Fibroblast of lung (primary cell): ENCODE data around the gene RAC2. TPM values are rescaled to one million over a fixed set of nuclear protein-coding genes. Genes with fewer than 3 reads are reported as not detected.

Experiments
- DNase-seq, 2 donors: peaks; one replicate each; pipeline versions ENCODE4 v3.0.0 to v3.0.0-alpha.2; 2010; ENCODE audit warnings: low read depth in 2 of 2
- H2AFZ ChIP-seq: 2 replicates; pipeline ENCODE4 v1.5.1; 2012; ENCODE audit warnings: low read length, control low read depth, inconsistent platforms
- H3K27ac ChIP-seq: 2 replicates; pipeline ENCODE4 v1.5.1; 2011; ENCODE audit warnings: low read length, control low read depth; ENCODE audit not compliant: insufficient read depth
- H3K27me3 ChIP-seq: 2 replicates; pipeline ENCODE4 v1.5.1; 2011; ENCODE audit warnings: mild to moderate bottlenecking, low read length; ENCODE audit not compliant: control insufficient read depth, insufficient read depth
- H3K36me3 ChIP-seq: 2 replicates; pipeline ENCODE4 v1.5.1; 2011; ENCODE audit warnings: low read length; ENCODE audit not compliant: control insufficient read depth, insufficient read depth
- H3K4me1 ChIP-seq: 2 replicates; pipeline ENCODE4 v1.5.1; 2011; ENCODE audit warnings: low read length; ENCODE audit not compliant: control insufficient read depth, insufficient read depth; ENCODE audit errors: extremely low read depth
- H3K4me2 ChIP-seq: 2 replicates; pipeline ENCODE4 v1.5.1; 2011; ENCODE audit warnings: low read length, control low read depth; ENCODE audit not compliant: insufficient read depth; ENCODE audit errors: extremely low read depth
- H3K4me3 ChIP-seq, 4 experiments: fragments of 200-600 bp in 1 of 4; sonication (generic) in 1 of 4; replicated peaks in 1 of 4; 2 replicates each; pipeline ENCODE4 v1.5.1; 2011 to 2016; ENCODE audit warnings: low read length in 4 of 4, low read depth in 3 of 4, mild to moderate bottlenecking in 3 of 4, control low read depth in 2 of 4, inconsistent platforms in 1 of 4, mixed read lengths in 1 of 4; ENCODE audit not compliant: insufficient read depth in 1 of 4; ENCODE audit errors: control extremely low read depth in 1 of 4
- H3K79me2 ChIP-seq: 2 replicates; pipeline ENCODE4 v1.5.1; 2012; ENCODE audit warnings: mild to moderate bottlenecking, low read length, inconsistent platforms; ENCODE audit not compliant: control insufficient read depth, insufficient read depth
- H3K9ac ChIP-seq: 2 replicates; pipeline ENCODE4 v1.5.1; 2011; ENCODE audit warnings: mild to moderate bottlenecking, low read length, control low read depth; ENCODE audit not compliant: insufficient read depth
- H3K9me3 ChIP-seq: 2 replicates; pipeline ENCODE4 v1.5.1; 2012; ENCODE audit warnings: low read depth, low read length; ENCODE audit not compliant: control insufficient read depth, insufficient read depth
- H4K20me1 ChIP-seq: 2 replicates; pipeline ENCODE4 v1.5.1; 2011; ENCODE audit warnings: low read length; ENCODE audit not compliant: control insufficient read depth, insufficient read depth; ENCODE audit errors: extremely low read depth
- CTCF ChIP-seq, 2 donors: IDR thresholded peaks in 1 of 2; conservative IDR thresholded peaks in 1 of 2; 1 replicate in 1 of 2; 2 replicates in 1 of 2; pipeline ENCODE4 v1.5.1; 2011 to 2012; ENCODE audit warnings: low read length in 2 of 2, control low read depth in 1 of 2, inconsistent platforms in 1 of 2, low read depth in 1 of 2, mild to moderate bottlenecking in 1 of 2
- EZH2 ChIP-seq: IDR thresholded peaks from 2 replicates; pipeline ENCODE4 v1.5.1; 2012; ENCODE audit warnings: low read length, control low read depth, mild to moderate bottlenecking; ENCODE audit errors: missing control alignments
- polyA plus RNA-seq, 2 donors: library from polyadenylated mRNA; depleted of rRNA in 1 of 2; stranded (reverse) in 1 of 2; unstranded in 1 of 2; fragments of >200 nt; gene quantifications; 2 replicates each; pipeline ENCODE4 v1.2.1, GENCODE V29; 2011 to 2012; ENCODE audit warnings: missing spikeins in 1 of 2
- total RNA-seq: library from RNA; depleted of rRNA; stranded (reverse); fragments of >200 nt; gene quantifications from 2 replicates; pipeline ENCODE4 v1.2.1, GENCODE V29; 2014

Gene RAC2
- total and polyA plus RNA-seq, 2 donors (not counting 1 experiment from before 2014, with no cell fraction given) = 2.1 to 10.5 TPM

- no peaks in the 10 kb centered on the region for H3K27me3 ChIP-seq
- H3K27ac ChIP-seq = no peak overlapping the region
- no peak for DNase-seq
- H3K4me1 ChIP-seq = peaks cover 21% of the 10 kb centered on the region
- H3K79me2 ChIP-seq = no peaks in the 10 kb centered on the region
- no peaks in the 10 kb centered on the region for H4K20me1 ChIP-seq
- H3K36me3 ChIP-seq = no peaks in the 10 kb centered on the region
- H2AFZ ChIP-seq = no peak overlapping the region
- H3K9ac ChIP-seq = no peak overlapping the region
- no peaks in the 10 kb centered on the region for H3K9me3 ChIP-seq
- no peak for TF ChIP-seq EZH2
- TF ChIP-seq CTCF (conservative IDR thresholded peaks at IDR 0.05 in 1 of 2, IDR thresholded peaks at IDR 0.05 in 1 of 2; ENCODE audit: low read depth in 1 of 2, low read length in 2 of 2) = no peak
- H3K4me2 ChIP-seq = no peak overlapping the region
- no peak overlapping the region for H3K4me3 ChIP-seq
Measured at GRCh38 chr22:37194750-37195149, 49.3 kb downstream of the RAC2 start.

DNA sequence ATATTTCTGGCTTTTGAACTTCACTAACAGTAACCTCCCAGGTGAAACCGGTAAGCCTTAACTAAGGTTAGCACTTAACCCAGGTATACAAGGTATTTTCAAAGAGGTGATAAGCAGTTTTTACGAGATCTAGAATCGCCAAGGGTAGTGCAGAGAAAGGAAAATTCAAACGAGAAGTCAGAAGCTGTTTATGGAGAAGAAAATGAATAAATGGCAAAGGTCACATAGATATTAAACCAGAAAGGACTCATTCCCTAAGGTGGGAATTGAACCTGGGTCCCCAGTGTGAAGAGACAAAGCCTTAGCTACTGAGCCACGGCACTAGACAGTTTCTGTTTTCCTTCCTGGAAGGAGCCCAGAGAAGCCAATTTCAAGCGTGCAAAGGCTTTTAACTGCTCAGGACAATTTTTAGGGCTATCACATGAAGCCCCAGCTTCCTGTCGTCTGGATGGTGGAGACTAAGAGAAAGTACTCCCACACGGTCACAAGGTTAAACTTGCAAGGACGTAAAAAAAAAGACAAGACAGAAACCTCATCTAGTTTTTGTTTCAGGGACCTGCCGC lies 50.4 kb downstream of the RAC2 start:
- Histone ChIP-seq H3K27me3 (no peaks in the 10 kb centered on the region), H3K4me3 (no peak overlapping the region), H3K36me3 (no peaks in the 10 kb centered on the region), H3K4me2 (no peak overlapping the region), H3K4me1 (peaks cover 25% of the 10 kb centered on the region), H2AFZ (no peak overlapping the region), H3K27ac (no peak overlapping the region), H3K9me3 (no peaks in the 10 kb centered on the region), H3K9ac (no peak overlapping the region), H3K79me2 (no peaks in the 10 kb centered on the region), H4K20me1 (no peaks in the 10 kb centered on the region)
- no peak for TF ChIP-seq CTCF (conservative IDR thresholded peaks at IDR 0.05 in 1 of 2, IDR thresholded peaks at IDR 0.05 in 1 of 2; ENCODE audit: low read depth in 1 of 2, low read length in 2 of 2)
- no peak for TF ChIP-seq EZH2
- peak in 1 of 2 donors; percentile 22 for DNase-seq

- no peak for DNase-seq
- H3K27me3 ChIP-seq = no peaks in the 10 kb centered on the region
- TF ChIP-seq EZH2 = no peak
- no peak for TF ChIP-seq CTCF (conservative IDR thresholded peaks at IDR 0.05 in 1 of 2, IDR thresholded peaks at IDR 0.05 in 1 of 2; ENCODE audit: low read depth in 1 of 2, low read length in 2 of 2)
- no peaks in the 10 kb centered on the region for H3K79me2 ChIP-seq
- H3K9me3 ChIP-seq = no peaks in the 10 kb centered on the region
- H3K9ac ChIP-seq = no peak overlapping the region
- peaks cover 28% of the 10 kb centered on the region for H3K4me1 ChIP-seq
- no peak overlapping the region for H3K4me3 ChIP-seq
- H2AFZ ChIP-seq = no peak overlapping the region
- no peak overlapping the region for H3K4me2 ChIP-seq
- no peaks in the 10 kb centered on the region for H4K20me1 ChIP-seq
- no peaks in the 10 kb centered on the region for H3K36me3 ChIP-seq
- no peak overlapping the region for H3K27ac ChIP-seq
Measured at GRCh38 chr22:37192741-37193140, 51.3 kb downstream of the RAC2 start.
